ENCODE results near the gene IPO13. TPM values are rescaled to one million over a fixed set of nuclear protein-coding genes. Genes with fewer than 3 reads are reported as not detected.

Gene IPO13, protein sequence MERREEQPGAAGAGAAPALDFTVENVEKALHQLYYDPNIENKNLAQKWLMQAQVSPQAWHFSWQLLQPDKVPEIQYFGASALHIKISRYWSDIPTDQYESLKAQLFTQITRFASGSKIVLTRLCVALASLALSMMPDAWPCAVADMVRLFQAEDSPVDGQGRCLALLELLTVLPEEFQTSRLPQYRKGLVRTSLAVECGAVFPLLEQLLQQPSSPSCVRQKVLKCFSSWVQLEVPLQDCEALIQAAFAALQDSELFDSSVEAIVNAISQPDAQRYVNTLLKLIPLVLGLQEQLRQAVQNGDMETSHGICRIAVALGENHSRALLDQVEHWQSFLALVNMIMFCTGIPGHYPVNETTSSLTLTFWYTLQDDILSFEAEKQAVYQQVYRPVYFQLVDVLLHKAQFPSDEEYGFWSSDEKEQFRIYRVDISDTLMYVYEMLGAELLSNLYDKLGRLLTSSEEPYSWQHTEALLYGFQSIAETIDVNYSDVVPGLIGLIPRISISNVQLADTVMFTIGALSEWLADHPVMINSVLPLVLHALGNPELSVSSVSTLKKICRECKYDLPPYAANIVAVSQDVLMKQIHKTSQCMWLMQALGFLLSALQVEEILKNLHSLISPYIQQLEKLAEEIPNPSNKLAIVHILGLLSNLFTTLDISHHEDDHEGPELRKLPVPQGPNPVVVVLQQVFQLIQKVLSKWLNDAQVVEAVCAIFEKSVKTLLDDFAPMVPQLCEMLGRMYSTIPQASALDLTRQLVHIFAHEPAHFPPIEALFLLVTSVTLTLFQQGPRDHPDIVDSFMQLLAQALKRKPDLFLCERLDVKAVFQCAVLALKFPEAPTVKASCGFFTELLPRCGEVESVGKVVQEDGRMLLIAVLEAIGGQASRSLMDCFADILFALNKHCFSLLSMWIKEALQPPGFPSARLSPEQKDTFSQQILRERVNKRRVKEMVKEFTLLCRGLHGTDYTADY
- polyA plus RNA-seq (ENCODE audit: insufficient read length in 4 of 4) = 10 to 100 TPM; 32.2 to 48.9 (median 39.3) TPM

DNA sequence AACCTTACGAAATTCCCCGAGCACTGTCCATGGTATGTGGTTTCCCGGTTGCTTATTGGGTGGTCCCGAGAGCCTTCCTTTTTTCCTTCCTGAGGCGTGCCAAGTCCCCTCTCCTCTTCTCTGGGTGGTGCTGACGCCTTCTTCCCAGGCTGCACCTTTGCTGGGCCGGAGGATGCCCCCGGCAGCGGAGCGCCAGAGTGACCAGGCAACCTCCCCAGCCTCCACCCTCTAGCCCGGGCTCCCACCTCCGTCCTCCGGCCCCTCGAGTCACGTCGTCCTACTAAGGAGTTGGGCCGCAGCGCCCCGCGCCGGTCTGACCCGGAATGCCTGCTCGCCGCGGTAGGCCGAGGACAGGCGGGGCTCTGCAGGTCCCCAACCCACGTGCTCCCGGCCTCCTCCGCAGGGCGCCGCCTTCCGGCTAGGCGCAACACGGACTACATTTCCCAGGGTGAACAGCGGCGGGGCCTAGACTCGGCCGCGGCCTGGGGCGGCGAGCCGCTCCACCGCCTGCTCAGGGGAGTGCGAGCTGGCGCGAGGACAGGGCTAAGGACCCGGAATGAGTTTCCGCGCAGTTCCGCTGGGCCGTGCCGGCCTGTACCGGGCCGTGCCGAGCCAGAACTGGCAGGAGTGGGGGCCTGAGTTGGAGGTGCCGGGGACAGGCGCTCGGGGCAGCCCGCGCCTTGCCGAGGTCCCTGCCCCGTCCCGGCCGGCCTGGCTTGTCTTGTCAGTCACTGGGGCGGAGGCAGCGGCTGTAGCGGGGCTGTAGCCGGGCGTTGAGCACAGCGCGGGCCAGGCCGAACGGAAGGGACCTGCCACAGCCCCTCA is at the start of gene IPO13:
Gene IPO13 (plus strand): TSS at position 715 of the 825 bp plus-strand sequence. CDS start 651 bp downstream, outside the sequence.
- DNase-seq (ENCODE audit: low read depth in 4 of 4, low spot score in 2 of 4) = peak; percentile 88 to 93 (median 92)

DNA sequence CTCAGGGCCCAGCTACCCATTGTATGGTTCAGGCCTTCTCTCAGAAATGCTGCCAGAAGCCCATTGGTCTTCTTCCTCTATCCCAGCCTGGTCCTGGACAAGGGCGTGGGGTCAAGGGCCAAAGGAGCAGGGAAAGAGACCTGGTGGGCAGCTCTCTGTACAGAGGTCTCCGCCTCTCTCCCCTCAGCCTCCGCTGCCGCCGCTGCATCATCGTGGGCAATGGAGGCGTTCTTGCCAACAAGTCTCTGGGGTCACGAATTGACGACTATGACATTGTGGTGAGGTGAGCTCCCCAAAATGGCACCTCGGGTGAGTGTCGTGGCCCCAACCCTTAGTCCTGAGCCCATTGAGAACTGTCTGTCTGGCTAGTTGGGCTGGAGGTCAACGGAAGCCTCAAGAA is 47.8 kb upstream of the IPO13 start:
- no peak for DNase-seq (ENCODE audit: low read depth in 4 of 4, low spot score in 2 of 4)

DNA sequence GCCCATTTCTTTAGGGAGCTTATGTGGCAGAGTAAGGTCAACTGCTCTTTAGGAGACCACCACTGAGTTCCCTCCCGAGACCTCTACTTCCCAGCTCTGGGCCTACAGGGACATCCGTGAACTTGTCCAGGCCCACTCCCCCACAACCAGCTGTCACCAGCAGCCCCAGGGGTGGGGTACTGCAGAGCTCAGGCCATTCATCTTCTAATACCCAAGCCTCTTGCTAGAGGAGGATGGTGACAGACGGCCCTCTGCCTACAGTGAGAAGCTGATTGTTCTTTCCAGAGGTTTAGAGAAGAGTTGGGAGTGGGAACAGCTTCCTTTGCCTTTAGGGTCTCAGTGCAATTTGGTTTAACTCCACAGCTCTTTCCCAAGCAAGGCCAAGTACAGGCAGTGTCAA is 46.4 kb upstream of the IPO13 start:
- no peak for DNase-seq (ENCODE audit: low read depth in 4 of 4, low spot score in 2 of 4)

DNA sequence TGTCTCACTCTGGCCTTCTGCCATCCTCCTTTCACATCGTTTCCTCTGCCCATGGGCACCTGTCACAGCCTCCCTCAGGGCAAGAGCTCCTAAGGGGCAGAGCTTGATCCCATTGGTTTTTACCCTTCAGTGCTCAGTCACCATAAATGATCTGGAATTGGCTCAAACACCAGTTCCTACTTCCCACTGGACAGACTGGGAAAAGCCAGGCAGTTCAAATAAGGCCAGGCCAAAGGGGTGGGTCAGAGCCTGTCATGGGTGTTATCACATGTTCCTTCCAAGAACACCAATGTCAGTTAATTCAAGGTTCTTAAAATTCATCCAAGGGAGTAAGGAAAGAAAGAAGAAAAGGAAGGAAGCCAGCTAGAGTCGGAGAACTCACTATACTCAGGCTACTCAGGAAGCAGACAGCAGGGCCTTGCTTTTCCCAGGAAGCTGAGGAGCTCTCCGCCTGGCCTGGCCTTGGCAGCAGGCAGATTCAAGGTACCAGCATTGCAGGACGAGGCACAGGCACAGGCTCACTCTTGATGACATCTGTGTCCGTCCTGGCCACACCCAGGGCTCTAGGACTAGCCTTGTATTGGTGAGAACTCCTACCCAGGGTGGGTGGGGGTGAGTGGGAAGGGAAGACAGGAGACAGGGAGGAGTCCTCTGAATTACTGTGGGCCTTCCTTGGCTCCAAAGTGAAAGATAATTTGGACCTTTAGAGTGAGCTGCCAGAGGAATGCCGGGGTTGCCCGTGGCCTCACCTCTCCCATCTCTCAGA is 45.4 kb upstream of the IPO13 start:
- DNase-seq (ENCODE audit: low read depth in 4 of 4, low spot score in 2 of 4) = no peak

DNA sequence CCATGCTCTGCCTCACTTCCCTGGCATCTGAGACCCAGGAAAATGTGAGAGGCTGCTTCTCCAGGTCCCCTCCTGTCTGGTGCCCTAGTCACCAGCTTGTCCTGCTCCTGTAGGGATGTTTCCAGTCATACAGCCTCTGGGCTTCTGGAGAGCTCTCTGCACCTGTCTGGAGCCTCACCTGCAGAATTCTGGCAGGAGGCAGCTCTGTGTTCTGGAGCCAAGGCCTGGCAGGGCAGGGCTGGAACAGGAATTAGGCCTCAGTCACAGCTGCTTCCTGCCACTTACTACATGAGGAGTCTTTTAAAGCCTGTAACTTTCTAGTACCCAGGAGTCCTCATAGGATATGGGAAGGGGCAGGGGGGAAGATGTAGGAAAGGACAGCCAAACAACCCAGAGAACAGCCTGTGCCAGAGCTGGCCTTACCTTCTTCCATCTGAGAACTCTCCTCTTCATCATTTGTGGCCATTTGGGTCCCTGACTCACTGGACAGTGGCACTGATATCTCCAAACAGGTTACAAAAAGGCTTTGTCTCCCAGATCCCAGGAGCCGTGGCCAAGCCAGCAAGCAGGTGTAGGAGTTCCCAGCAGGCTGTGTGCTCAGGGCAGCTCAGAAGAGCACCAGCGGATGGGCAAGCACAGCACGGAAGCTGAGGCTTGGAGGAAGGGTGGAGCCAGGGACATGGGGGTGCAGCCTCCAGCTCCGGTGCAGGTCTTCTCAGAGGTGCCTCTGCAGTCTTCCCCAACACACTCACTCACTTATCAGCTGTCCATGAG is 44.5 kb upstream of the IPO13 start:
- DNase-seq (ENCODE audit: low read depth in 4 of 4, low spot score in 2 of 4) = no peak

DNA sequence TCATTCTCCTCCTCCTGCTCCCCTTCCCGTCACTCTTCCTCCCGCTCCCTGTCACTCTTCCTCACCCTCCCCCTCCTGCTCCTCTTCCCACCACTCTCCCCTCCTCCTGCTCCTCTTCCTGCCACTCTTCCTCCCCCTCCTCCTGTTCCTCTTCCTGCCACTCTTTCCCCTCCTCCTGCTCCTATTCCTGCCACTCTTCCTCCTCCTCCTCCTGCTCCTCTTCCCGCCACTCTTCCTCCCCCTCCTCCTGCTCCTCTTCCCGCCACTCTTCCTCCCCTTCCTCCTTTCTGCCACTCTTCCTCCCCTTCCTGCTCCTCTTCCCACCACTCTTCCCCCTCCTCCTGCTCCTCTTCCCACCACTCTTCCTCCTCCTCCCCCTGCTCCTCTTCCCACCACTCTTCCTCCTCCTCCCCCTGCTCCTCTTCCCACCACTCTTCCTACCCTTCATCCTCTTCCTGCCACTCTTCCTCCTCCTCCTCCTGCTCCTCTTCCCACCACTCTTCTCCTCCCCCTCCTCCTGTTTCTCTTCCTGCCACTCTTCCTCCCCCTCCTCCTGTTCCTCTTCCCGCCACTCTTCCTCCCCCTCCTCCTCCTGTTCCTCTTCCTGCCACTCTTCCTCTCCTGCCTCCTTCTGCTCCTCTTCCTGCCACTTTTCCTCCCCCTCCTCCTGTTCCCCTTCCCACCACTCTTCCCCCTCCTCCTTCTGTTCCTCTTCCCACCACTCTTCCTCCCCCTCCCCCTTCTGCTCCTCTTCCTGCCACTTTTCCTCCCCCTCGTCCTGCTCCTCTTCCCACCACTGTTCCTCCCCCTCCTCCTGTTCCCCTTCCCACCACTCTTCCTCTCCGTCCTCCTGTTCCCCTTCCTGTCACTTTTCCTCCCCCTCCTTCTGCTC is 41.8 kb upstream of the IPO13 start:
- DNase-seq (ENCODE audit: low read depth in 4 of 4, low spot score in 2 of 4) = no peak

DNA sequence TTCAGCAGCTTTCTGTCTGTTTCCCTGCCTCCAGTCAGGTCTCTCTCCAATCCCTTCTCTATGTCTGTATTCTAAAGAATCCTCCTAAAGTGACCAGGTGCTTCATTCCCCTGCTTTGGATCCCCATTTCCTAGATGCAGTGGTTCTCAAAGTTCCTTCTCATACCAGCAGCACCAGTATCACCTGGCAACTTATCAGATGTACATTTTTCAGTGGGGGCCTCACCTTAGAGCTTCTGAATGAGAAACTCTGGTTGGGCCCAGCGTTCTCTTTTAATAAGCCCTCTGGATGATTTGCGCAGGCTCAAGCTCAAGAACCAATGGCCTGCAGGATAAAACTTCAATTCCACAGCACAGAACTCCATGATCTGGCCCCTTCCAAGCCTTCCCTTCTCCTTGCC is 38.5 kb upstream of the IPO13 start:
- DNase-seq (ENCODE audit: low read depth in 4 of 4, low spot score in 2 of 4) = no peak

DNA sequence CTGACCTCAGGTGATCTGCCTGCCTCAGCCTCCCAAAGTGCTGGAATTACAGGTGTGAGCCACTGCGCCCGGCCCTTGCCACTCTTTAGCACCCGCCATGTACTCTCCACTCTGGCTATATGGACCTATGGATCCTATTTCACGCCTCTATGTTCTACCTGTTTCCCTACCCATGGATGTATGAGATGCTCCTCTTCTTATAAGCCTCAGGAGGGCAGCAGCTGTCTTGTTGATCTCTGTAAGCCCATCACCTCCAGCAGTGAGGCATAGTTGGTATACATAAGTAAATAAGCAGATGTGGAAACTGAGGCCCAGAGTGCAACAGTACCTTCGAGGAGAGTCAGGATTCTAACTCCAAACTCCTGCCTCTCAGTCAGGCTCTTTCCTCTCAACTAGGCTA is 37.9 kb upstream of the IPO13 start:
- DNase-seq (ENCODE audit: low read depth in 4 of 4, low spot score in 2 of 4) = no peak

DNA sequence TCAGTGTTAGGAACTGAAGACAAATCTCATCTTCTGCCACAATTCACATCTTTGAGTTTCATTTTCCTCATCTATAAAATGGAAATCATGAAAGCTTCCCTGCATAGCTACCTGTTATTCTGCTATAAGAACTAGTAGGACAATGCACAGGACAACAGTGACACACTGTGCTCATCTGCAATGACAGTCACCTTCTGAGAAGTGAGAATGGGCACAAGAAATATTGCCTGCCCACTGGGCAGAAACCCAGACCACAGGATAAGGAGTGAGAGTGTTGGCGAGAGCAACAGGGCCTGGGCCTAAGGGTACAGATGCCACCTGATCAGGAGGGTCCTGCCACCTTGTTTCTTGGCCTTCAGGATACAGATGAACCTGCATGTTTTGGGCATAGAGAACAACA is 36.4 kb upstream of the IPO13 start:
- no peak for DNase-seq (ENCODE audit: low read depth in 4 of 4, low spot score in 2 of 4)

DNA sequence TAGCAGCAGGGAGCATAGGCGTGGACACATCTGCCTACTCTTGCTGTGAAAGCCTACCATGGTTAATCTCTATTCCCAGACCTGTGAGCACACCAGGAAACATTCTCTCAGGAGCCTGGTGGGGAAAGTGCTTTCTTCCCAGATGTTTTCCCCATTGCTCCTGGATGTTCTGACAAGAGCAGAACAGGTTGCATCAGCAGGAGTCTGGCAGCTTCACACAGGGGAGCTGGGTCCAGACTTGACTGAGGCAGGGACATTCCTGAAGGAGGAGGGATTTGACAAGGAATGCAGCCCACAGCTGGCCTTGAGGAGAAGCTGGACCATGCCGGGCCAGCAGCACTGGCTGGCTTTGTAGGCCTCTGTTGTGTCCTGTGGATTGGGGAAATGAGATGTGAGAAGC is 34.1 kb upstream of the IPO13 start:
- no peak for DNase-seq (ENCODE audit: low read depth in 4 of 4, low spot score in 2 of 4)

DNA sequence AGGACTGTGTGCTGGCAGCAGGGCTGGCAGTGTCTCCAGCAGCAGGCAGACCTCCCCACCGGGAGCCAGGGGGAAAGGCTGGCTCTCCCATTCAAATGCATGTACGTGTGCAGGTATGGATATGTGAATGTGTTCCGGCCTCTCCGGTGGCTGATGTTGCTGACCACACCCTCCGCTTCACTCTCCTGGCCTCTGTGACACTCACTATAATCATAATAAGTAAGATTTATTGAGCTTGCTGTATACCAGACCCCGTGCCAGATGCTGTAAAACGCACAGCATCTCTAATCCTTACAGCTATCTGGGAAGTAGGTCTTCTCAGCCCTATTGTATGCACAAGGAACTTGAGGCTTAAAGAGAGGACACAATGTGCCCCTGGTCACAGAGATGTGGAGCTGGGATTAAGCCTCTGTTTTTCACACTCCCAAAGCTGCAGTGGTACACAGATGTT is 33.7 kb upstream of the IPO13 start:
- DNase-seq (ENCODE audit: low read depth in 4 of 4, low spot score in 2 of 4) = no peak

DNA sequence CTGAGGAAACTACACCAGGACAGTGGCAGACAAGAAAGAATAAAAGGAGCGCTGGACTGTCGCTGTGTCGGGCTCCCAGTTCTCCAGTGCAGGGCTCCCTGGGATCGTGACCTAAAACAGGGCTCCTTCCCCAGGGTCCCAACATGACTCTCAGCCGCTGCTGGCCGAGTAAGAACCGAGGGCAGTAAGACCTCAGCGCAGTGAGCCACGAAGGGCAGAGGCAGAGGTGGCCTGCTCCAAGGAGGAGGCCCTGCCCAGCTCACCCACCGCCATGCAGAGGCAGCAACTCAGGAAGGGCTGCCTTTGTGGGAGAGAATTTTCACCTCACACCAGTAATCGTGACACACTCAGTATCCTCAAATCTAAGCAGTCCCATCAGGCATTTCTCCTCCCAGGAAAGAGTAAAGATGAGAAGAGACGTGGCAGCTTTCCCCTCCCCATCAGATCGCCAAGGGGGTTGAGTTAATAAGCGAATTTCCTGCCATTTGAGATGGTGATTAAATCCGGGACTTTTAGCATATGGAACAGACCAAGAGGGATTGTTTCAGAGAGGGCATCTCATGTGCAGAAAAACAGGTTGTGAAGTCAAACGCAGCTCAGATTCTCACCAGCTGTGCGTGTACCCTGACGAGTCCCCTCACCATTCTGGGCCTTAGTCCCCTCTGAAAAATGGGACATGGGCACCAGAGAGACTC is 32.9 kb upstream of the IPO13 start:
- no peak for DNase-seq (ENCODE audit: low read depth in 4 of 4, low spot score in 2 of 4)

DNA sequence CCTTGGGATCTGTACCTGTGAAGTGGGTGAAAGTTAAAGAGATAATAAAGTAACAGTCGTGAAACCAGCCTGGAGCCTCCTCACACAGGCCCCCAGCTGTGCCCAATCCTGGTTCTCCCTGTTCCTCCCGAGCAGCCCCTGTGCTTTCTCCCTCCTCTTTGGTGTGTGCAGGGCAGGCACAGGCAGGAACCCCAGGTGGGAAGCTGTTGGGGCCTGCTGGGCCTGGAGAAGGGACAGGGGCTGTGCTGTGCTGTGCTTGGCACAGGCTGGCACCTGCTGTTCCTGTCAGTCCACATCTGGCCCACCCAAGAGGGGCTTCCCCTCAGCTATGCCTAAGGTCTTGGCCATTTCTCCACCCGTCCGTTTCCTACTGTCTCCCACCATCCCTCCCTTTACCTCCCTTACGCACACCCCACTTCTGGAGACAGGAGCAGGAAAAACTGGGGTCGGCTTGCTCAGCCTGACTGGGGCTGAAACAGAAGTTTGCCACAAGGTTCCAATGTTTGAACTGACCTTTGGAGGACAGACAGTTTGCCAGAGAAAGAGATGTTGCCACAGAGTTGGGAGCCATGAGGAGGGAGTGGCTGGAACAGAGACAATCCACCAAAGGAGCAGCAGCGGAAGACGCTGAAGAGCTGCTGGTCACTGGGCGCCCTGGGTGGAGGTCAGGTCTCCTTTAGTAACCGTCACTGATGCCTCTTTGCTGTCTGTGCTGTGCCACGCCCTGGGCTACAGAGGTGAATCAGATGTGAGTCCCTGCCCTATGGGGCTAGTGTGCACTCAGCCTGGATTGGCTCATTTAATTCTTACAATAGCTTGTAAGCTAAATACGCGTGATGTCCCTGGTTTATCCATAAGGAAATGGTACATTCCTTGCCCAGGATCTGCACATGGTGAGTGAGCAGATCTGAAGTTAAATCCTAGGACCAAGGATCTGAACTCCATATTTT is 31.9 kb upstream of the IPO13 start:
- DNase-seq (ENCODE audit: low read depth in 4 of 4, low spot score in 2 of 4) = no peak

DNA sequence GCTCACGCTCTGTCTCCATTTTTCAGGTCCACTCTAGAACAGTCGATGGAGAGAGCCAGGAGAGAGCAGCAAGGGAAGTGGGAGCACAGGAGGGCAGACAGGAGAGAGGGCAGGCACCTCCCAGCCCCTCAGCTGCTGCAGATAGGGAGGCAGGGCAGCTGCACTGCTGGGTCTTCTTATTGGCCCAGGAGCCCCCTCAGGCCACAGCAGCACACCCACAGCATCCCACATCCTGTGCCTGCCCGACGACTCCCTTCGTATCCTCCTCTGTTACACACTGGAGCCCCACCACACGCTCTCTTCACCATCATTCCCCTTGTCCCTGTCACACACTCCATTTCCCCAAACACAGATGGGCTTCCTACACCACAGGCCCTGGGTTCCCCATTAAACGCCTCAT is 26.8 kb upstream of the IPO13 start:
- DNase-seq (ENCODE audit: low read depth in 4 of 4, low spot score in 2 of 4) = no peak

DNA sequence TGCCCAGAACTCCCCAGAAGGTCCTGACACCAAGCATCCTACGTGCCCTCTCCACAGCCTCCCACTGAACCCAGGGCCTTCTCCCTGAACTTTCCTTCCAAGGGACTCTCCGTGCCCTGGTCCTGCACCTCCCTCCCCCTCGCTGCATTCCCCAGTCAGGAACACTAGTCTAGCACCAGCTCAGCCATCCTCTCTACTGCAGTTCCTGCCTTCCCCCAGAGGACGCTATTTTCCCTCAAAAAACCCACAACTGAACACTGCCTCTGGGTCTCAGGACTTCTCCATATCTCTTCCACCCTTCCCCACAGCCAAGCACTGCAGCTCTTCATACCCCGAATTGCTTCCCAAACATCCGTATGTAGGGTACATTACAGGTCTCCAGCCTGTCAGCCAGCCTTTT is 25.7 kb upstream of the IPO13 start:
- no peak for DNase-seq (ENCODE audit: low read depth in 4 of 4, low spot score in 2 of 4)

DNA sequence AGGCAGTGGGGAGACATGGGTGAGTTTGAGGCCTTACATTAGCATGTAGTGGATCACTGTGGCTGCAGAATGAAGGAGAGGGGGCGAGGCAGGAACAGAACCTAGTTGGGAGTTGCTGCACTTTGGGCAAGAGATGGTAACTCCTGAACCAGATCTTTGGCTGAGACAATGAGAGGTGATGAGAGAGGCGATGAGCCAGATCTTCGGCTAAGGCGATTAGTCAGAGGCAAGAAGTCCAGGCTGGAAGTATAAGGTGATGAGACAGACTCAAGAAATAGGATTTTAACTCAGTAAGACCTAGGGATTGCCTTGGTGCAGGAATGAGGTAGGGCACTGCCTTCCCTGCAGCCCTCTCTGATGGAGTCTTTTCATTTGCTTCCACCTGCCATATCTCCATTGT is 22.2 kb upstream of the IPO13 start:
- DNase-seq (ENCODE audit: low read depth in 4 of 4, low spot score in 2 of 4) = no peak

All from left renal cortex interstitium (tissue), 4 donors.